Endometrial microvascular endothelial cells (primary cell): ENCODE results near the gene PHLDB2. TPM values are rescaled to one million over a fixed set of nuclear protein-coding genes. Genes with fewer than 3 reads are reported as not detected.

ENCODE experiments used
- in situ Hi-C: cut with HindIII; loops from 2 replicates; pipeline ENCODE4 v1.10.0; 2017; ENCODE audit warnings: low sequenced_read_pairs, low pct_unique_long_range_greater_than_20kb; ENCODE audit errors: inconsistent ontology term
- total RNA-seq: library from RNA; depleted of rRNA; stranded (reverse); fragments of >200 nt; gene quantifications from one replicate; pipeline ENCODE4 v1.2.3, GENCODE V29; 2015; ENCODE audit errors: inconsistent ontology term

The PHLDB2 gene
- total RNA-seq, 1 donor from 2014 or later = 82.3 TPM

GRCh38 chr3:111947231-111947630, 88.2 kb downstream of the PHLDB2 start:
- in situ Hi-C loops = no loop called here

DNA sequence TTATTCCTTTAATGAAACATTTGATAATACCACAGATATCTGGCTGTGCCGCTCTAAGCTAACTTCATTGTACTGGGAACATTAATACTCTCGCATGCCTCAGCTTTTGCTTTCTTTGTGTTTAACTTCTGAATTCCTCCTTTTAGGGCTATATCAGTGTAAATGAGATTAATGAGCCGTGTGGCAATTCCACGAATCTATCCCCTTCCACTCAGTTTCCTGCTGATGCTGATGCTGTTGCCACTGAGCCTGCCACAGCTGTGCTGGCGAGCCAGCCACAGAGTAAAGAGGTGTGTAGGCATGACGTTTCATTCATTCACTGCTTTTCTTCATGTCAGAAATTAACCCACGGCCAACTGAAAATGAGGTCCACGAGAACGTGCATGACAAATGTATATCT, 89.7 kb downstream of the PHLDB2 start:
- in situ Hi-C loops = no loop called here

DNA sequence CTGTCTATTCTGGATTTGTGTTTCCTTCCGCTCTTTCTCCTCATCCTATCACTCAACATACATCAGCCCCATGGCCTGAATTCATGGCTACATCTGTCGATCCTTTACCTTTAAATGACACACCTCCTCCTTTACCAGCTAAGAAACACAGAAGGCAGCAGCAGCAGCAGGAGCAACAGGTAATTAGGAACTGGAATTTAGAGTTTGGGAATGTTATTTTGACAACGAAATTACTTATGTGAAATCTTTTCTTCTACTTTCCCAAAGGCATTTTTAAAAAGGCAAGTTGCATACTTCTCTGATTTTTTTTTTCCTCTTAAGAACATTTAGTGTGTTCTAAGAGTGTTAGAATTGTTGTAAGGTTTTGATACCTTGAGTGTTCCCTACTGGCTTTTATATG, 90.6 kb downstream of the PHLDB2 start:
- in situ Hi-C loops = loop anchor here (25.0 kb wide), 1 partner anchor 237 kb away; no protein-coding TSS in a partner anchor

DNA sequence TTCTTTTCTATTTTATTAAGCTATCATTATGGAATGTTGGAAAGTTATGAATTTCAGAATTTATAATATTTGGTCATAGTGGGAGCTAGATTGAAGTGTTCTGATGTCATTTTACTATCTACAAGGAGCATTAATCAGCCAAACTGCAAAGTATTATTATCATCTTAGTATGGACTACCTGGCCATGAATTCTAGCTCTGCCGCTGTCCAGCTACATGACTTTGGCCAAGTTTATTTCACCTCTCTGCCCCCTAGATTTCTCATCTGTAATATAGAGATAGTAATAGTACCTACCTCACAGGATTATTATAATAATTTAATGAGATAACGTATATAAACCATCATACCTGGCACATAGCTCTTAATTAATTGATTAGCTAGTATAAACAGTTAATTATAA, 92.0 kb downstream of the PHLDB2 start:
- in situ Hi-C loops = loop anchor here (25.0 kb wide), 1 partner anchor 239 kb away; no protein-coding TSS in a partner anchor

DNA sequence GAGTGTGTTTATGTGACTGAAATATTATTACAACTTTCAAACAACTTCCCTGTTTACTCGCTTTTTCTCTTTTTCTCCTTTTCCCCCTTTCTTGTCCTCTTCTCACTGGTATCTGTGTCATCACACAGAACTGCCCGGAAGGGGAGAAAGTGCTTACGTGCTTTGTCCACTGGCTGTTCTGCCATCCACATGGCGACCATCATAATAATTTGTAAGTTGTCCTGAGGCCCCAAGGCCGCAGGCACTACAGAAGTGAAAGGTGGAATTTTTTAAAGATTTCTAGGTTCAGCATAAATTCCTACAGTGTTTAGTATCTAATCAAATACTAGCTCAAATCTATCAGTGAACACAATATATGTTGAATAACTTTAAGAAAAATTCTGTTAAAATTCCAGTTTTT, 93.0 kb downstream of the PHLDB2 start:
- in situ Hi-C loops = loop anchor here (25.0 kb wide), 1 partner anchor 240 kb away; no protein-coding TSS in a partner anchor

GRCh38 chr3:111952866-111953450, 93.9 kb downstream of the PHLDB2 start:
- in situ Hi-C loops = loop anchor here (25.0 kb wide), 1 partner anchor 241 kb away; no protein-coding TSS in a partner anchor

- in situ Hi-C loops = loop anchor here (25.0 kb wide), 1 partner anchor 242 kb away; no protein-coding TSS in a partner anchor
Measured at GRCh38 chr3:111954228-111954990, 95.3 kb downstream of the PHLDB2 start.

DNA sequence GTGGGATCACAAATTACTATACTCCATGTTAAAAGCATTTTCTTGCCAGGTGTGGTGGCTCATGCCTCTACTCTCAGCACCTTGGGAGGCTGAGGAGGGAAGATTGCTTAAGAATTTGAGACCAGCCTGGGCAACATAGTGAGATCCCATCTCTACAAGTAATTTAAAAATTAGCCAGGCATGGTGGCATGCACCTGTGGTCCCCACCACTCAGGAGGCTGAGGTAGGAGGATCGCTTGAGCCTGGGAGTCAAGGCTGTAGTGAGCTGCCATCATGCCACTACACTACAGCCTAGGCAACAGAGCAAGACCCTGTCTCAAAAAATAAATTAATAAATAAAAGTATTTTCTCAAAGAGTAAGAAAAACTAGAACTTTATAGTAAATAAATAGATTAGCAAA, 96.8 kb downstream of the PHLDB2 start:
- in situ Hi-C loops = loop anchor here (25.0 kb wide), 1 partner anchor 244 kb away; no protein-coding TSS in a partner anchor

DNA sequence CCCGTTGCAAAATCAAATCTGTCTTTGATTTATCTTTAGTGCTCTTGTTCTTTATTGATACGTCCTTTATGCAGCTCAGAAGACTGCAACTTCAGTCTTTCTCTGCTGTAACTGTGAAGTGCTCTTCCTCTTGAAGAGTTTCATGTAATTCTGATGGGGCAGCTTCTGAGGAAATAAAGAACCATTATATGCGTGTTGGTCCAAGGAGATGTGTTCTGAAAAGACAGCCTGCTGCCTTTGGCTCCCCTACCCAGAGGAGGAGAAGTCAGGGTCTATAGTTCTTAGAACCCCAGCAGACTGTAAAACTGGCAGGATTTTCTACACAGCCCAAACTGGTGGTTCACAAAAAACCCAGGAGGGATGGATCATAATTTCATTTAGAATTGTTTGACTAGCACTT, 97.4 kb downstream of the PHLDB2 start:
- in situ Hi-C loops = loop anchor here (25.0 kb wide), 1 partner anchor 244 kb away; no protein-coding TSS in a partner anchor

DNA sequence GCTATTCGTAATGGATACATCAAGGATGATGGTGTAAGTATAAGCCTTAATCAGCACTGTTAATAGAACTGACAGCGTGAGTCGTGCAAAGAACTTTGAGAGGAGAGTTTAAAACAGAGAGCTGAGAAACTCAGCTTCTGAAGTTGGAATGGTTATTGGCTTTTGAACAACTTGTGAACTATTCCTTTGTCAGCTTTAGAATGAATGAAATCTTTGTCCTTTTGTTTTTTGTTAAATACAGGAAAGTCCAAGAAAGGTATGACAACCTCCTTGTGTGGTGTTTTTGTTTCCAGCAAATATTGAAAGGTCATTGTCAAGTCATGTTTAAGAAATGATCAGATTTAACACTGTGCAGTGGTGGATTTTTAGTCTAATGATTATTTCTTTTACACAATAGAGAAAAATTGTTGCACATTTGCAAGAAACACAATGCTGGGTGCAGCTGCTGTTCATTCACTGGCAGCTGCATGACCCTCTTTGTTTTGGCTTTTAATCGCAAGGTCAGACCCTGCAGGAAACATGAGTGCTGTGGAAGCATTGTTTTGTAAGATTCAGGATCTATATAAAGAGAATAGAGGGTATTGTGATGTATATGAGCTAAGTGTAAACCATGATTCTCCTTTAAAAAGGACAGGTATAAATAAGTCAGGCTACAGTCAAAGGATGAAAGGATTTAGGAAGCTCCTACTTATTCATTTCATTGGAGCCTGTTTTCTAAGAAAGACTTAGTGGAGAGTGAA, 98.1 kb downstream of the PHLDB2 start:
- in situ Hi-C loops = loop anchor here (25.0 kb wide), 1 partner anchor 245 kb away; no protein-coding TSS in a partner anchor

DNA sequence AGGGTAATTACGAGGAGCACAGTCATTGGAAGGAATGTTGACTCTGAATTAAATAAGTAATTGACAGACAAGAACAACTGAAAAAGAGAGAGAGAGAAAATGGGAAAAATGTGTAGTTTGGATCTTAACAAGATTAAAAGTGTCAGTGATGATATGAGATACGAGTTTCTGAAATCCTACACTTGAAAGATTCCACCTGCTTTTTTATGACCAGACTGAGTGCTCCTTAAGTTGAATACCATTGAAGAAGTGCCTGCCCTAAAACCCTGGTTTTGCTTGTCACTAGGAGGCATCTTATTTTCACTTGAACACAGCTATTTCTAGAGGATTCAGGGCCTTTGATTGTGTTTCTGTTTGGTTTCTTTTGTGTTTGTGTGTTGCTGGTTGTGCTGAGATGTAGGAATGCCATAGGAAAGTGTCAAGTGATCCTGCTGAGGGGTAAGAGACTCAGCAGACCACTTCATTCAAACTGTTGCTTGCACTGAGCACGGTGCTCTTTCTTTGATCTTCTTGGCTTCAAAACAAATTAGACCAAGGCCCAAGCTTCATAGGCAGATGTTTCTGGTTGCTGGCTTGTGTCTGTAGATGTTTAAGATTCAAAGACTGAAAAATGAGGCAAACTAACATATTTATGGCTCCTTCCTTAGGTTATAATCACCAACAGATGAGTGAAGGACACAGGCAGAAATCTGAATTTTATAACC, 102.5 kb downstream of the PHLDB2 start:
- in situ Hi-C loops = loop anchor here (25.0 kb wide), 1 partner anchor 249 kb away; no protein-coding TSS in a partner anchor

GRCh38 chr3:111963424-111963823, 104.4 kb downstream of the PHLDB2 start:
- in situ Hi-C loops = loop anchor here (25.0 kb wide), 1 partner anchor 251 kb away; no protein-coding TSS in a partner anchor

GRCh38 chr3:111965484-111965883, 106.4 kb downstream of the PHLDB2 start:
- in situ Hi-C loops = loop anchor here (25.0 kb wide), 1 partner anchor 253 kb away; no protein-coding TSS in a partner anchor

DNA sequence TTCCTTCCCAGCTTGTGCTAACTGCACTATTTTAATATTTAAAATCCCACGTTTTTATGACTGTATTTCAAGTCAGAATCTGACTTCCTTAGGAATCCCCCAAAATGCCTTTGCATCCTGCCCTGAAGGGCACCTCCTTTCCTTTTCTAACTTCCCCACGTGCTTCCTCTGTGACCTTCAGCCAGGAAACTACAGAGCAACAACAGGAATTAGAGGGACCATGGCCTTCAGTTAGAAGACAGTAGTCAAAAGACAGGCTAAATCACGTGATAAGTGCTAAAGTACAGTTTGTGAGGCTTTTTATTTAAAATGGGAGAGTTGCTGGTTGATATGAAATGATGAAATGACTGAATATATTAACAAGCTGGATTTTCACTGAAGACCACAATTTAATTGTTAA, 108.0 kb downstream of the PHLDB2 start:
- in situ Hi-C loops = loop anchor here (25.0 kb wide), 1 partner anchor 255 kb away; no protein-coding TSS in a partner anchor

DNA sequence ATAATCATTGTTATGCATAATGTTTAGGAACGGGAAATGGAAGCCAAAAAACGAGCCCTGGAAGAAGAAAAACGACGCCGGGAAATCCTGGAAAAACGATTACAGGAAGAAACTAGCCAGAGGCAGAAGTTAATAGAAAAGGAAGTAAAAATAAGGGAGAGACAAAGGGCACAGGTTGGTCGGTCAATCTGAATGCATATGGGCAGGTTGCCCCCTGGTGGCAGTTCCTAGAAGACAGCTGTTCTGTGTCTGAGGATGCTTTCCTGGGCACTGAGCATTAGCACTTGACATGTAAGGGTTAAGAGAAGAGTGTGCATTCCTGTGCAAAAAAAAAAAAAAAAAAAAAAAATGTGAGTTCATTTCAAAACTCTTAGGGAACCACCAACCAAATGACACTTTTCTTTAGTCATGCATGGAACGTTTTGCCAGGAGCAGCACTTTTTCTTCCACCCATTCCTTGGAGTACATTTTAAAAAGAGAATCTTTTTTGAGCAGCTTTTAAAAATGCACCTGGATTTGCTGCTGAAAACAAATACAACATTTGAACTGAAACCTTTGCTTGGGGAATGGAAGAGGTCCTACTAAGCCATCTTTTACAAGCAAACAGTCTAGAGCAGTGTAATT, 108.7 kb downstream of the PHLDB2 start:
- in situ Hi-C loops = loop anchor here (25.0 kb wide), 1 partner anchor 255 kb away; no protein-coding TSS in a partner anchor

DNA sequence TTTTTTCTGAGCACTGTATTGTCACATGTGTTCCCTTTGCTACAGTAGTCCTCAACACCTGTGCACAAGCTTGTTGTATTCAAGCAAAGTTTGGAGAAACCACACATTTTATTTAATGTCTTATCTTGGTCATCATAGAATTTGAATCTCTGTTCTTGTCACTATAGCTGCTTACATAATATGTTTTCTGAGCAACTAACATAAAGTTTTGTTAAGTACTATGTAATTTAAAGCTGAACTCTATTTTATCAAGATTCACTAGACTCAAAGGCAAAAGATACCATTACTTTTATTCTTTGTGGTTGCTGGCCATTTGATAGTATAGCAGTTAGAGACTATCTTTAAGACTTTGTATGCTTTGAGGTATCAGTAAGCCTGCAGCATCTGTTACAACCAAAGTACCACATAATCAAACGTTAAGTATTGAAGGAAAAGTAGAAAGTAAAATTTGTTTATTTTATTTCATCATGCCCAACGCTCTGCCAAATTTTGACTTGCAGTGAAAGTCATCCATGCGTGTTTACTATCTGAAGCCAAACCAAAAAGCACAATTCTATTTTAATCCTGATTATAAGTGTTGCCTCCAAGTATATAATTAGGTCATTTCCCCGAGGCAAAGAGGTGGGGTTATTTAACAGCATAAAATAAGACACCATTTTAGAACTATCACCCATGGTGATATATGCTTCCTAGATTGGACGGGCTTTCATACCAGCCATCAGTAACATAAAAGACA, 109.4 kb downstream of the PHLDB2 start:
- in situ Hi-C loops = loop anchor here (25.0 kb wide), 1 partner anchor 256 kb away; no protein-coding TSS in a partner anchor

GRCh38 chr3:111970376-111970775, 111.3 kb downstream of the PHLDB2 start:
- in situ Hi-C loops = loop anchor here (25.0 kb wide), 1 partner anchor 258 kb away; no protein-coding TSS in a partner anchor
